ENCODE results near the gene FANCC. TPM values are rescaled to one million over a fixed set of nuclear protein-coding genes. Genes with fewer than 3 reads are reported as not detected.

Gene FANCC
- total and polyA plus RNA-seq, 2 of the 13 experiments (the other 11 are each of a cell fraction or from before 2014, with no cell fraction given) = 7.4 to 8.6 TPM

DNA sequence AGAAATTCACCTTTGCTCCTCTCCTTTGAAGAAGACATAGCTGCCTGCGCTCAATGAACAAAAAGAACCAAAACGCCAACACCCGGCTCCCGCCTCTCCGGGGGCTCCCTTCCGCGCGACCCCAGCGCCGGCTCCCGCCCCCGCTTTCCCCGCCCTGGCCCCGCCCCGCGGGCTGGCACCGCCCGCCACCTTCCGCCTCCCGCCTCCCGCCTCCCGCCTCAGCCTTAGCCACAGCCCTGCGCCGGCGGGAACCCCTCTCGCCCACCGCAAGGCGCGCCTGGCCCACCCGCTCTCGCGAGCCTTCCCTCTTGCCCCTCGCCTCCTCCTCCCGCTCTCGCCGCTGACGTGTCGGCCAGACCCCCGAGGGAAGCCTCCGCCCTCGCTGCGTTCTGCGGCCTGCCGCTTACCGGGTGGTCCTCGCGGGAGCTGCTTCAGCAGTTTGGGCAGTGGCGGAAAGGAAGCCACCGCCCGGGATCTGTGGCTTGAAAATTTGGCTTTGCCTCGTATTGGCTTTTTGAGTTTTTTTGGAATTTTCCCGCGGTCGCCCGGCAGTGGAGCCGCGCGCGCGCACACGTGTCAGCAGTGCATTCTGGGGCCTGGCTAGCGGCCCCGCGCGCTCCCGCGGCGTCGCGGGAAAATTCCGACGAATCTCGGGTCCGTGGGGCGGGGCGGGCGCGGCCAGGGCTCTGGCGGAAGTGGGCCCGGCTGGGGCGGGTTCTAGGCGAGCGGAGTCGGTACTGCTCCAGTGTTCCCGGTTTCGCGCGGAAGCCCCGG, at the start of gene FANCC (continued):
- TF ChIP-seq, protein P1, sequence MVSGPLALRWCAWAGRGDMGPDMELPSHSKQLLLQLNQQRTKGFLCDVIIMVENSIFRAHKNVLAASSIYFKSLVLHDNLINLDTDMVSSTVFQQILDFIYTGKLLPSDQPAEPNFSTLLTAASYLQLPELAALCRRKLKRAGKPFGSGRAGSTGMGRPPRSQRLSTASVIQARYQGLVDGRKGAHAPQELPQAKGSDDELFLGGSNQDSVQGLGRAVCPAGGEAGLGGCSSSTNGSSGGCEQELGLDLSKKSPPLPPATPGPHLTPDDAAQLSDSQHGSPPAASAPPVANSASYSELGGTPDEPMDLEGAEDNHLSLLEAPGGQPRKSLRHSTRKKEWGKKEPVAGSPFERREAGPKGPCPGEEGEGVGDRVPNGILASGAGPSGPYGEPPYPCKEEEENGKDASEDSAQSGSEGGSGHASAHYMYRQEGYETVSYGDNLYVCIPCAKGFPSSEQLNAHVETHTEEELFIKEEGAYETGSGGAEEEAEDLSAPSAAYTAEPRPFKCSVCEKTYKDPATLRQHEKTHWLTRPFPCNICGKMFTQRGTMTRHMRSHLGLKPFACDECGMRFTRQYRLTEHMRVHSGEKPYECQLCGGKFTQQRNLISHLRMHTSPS (CRISPR knock-in tag; IDR thresholded peaks at IDR 0.05; ENCODE audit: low read depth) = no peak
- TF ChIP-seq, protein P2, sequence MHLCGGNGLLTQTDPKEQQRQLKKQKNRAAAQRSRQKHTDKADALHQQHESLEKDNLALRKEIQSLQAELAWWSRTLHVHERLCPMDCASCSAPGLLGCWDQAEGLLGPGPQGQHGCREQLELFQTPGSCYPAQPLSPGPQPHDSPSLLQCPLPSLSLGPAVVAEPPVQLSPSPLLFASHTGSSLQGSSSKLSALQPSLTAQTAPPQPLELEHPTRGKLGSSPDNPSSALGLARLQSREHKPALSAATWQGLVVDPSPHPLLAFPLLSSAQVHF (CRISPR knock-in tag; IDR thresholded peaks at IDR 0.05) = 0 out of 2 replicates have a peak, but pooled peaks have one; percentile 53
- TF ChIP-seq, protein P3, sequence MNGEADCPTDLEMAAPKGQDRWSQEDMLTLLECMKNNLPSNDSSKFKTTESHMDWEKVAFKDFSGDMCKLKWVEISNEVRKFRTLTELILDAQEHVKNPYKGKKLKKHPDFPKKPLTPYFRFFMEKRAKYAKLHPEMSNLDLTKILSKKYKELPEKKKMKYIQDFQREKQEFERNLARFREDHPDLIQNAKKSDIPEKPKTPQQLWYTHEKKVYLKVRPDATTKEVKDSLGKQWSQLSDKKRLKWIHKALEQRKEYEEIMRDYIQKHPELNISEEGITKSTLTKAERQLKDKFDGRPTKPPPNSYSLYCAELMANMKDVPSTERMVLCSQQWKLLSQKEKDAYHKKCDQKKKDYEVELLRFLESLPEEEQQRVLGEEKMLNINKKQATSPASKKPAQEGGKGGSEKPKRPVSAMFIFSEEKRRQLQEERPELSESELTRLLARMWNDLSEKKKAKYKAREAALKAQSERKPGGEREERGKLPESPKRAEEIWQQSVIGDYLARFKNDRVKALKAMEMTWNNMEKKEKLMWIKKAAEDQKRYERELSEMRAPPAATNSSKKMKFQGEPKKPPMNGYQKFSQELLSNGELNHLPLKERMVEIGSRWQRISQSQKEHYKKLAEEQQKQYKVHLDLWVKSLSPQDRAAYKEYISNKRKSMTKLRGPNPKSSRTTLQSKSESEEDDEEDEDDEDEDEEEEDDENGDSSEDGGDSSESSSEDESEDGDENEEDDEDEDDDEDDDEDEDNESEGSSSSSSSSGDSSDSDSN (CRISPR knock-in tag; IDR thresholded peaks at IDR 0.05) = peak; percentile 66
- TF ChIP-seq ZBTB8A (CRISPR knock-in tag; IDR thresholded peaks at IDR 0.05; ENCODE audit: borderline replicate concordance, low read depth) (no peak), ZSCAN30 (CRISPR knock-in tag; IDR thresholded peaks at IDR 0.05) (no peak), CREB1 (IDR thresholded peaks at IDR 0.05) (peak; percentile 74), CREB1 (CRISPR knock-in tag; IDR thresholded peaks at IDR 0.05) (peak; percentile 77; the same call in 1 of the 2 replicates), HHEX (CRISPR knock-in tag; IDR thresholded peaks at IDR 0.05) (no peak), ATM (IDR thresholded peaks at IDR 0.05; ENCODE audit: borderline replicate concordance) (no peak), HNF4G (IDR thresholded peaks at IDR 0.05; ENCODE audit: borderline replicate concordance, low read depth, low read length) (no peak), HNF4G (CRISPR knock-in tag; IDR thresholded peaks at IDR 0.05; ENCODE audit: borderline replicate concordance, low read depth) (no peak; the same call in 1 of the 2 replicates), ARID2 (CRISPR knock-in tag; IDR thresholded peaks at IDR 0.05; ENCODE audit: borderline replicate concordance) (no peak), TOPORS (CRISPR knock-in tag; IDR thresholded peaks at IDR 0.05) (no peak), HMGA1 (CRISPR knock-in tag; conservative IDR thresholded peaks at IDR 0.05) (no peak), ZNF749 (CRISPR knock-in tag; IDR thresholded peaks at IDR 0.05; ENCODE audit: borderline replicate concordance) (no peak), ZNF20 (CRISPR knock-in tag; IDR thresholded peaks at IDR 0.05) (no peak)
- TF ChIP-seq, protein P4, sequence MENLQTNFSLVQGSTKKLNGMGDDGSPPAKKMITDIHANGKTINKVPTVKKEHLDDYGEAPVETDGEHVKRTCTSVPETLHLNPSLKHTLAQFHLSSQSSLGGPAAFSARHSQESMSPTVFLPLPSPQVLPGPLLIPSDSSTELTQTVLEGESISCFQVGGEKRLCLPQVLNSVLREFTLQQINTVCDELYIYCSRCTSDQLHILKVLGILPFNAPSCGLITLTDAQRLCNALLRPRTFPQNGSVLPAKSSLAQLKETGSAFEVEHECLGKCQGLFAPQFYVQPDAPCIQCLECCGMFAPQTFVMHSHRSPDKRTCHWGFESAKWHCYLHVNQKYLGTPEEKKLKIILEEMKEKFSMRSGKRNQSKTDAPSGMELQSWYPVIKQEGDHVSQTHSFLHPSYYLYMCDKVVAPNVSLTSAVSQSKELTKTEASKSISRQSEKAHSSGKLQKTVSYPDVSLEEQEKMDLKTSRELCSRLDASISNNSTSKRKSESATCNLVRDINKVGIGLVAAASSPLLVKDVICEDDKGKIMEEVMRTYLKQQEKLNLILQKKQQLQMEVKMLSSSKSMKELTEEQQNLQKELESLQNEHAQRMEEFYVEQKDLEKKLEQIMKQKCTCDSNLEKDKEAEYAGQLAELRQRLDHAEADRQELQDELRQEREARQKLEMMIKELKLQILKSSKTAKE (CRISPR knock-in tag; IDR thresholded peaks at IDR 0.05; ENCODE audit: borderline replicate concordance) = no peak; the same call in 1 of the 2 replicates
- TF ChIP-seq, protein P5, sequence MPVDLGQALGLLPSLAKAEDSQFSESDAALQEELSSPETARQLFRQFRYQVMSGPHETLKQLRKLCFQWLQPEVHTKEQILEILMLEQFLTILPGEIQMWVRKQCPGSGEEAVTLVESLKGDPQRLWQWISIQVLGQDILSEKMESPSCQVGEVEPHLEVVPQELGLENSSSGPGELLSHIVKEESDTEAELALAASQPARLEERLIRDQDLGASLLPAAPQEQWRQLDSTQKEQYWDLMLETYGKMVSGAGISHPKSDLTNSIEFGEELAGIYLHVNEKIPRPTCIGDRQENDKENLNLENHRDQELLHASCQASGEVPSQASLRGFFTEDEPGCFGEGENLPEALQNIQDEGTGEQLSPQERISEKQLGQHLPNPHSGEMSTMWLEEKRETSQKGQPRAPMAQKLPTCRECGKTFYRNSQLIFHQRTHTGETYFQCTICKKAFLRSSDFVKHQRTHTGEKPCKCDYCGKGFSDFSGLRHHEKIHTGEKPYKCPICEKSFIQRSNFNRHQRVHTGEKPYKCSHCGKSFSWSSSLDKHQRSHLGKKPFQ (CRISPR knock-in tag; IDR thresholded peaks at IDR 0.05; ENCODE audit: insufficient replicate concordance) = no peak
- TF ChIP-seq, protein P6, sequence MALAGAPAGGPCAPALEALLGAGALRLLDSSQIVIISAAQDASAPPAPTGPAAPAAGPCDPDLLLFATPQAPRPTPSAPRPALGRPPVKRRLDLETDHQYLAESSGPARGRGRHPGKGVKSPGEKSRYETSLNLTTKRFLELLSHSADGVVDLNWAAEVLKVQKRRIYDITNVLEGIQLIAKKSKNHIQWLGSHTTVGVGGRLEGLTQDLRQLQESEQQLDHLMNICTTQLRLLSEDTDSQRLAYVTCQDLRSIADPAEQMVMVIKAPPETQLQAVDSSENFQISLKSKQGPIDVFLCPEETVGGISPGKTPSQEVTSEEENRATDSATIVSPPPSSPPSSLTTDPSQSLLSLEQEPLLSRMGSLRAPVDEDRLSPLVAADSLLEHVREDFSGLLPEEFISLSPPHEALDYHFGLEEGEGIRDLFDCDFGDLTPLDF (CRISPR knock-in tag; IDR thresholded peaks at IDR 0.05) = peak; percentile 95
